HT-29 (cell line): ENCODE measurements around the gene BMP4. TPM values are rescaled to one million over a fixed set of nuclear protein-coding genes. Genes with fewer than 3 reads are reported as not detected.

Experiments
- small RNA-seq: library from RNA; depleted of rRNA; stranded (forward); fragments of <200 nt; gene quantifications from one replicate; pipeline ENCODE3, GENCODE V24; 2014
- total RNA-seq: library from RNA; depleted of rRNA; stranded (reverse); fragments of >200 nt; shearing (Covaris generic); gene quantifications from 2 replicates; pipeline ENCODE4 v1.2.3, GENCODE V29; 2014

The BMP4 gene
- total RNA-seq, 1 experiment from 2014 or later: 395 TPM

Small RNA genes within 50 kb of the gene (small RNA-seq; reads per million reads assigned to genes)
- gene MIR5580: not detected
